H9 (cell line): ENCODE results near the gene KCTD1. TPM values are rescaled to one million over a fixed set of nuclear protein-coding genes. Genes with fewer than 3 reads are reported as not detected.

Source experiments
- DNase-seq: peaks from one replicate; pipeline ENCODE4 v3.0.0-alpha.2; 2017
- H2AFZ ChIP-seq: one replicate; pipeline ENCODE4 v1.6.1; 2013; ENCODE audit warnings: mild to moderate bottlenecking, low read length, control low read depth, moderate library complexity
- H2AK5ac ChIP-seq: 2 replicates; pipeline ENCODE4 v1.6.1; 2013; ENCODE audit warnings: low read length, control low read depth, mixed read lengths; ENCODE audit not compliant: insufficient read length
- H2BK120ac ChIP-seq: one replicate; pipeline ENCODE4 v1.6.1; 2013; ENCODE audit warnings: low read depth, mild to moderate bottlenecking, low read length, control low read depth, inconsistent platforms; ENCODE audit not compliant: poor library complexity, severe bottlenecking
- H2BK12ac ChIP-seq: 2 replicates; pipeline ENCODE4 v1.6.1; 2013; ENCODE audit warnings: low read length, control low read depth, mixed read lengths, low read depth; ENCODE audit not compliant: insufficient read length
- H2BK15ac ChIP-seq: 2 replicates; pipeline ENCODE4 v1.6.1; 2013; ENCODE audit warnings: low read depth, low read length, control low read depth
- H2BK20ac ChIP-seq: one replicate; pipeline ENCODE4 v1.6.1; 2013; ENCODE audit warnings: low read depth, mild to moderate bottlenecking, low read length, control low read depth, inconsistent platforms; ENCODE audit not compliant: poor library complexity, severe bottlenecking
- H2BK5ac ChIP-seq: 2 replicates; pipeline ENCODE4 v1.6.1; 2013; ENCODE audit warnings: low read length, control low read depth, mixed read lengths; ENCODE audit not compliant: insufficient read length
- H3K14ac ChIP-seq: 2 replicates; pipeline ENCODE4 v1.6.1; 2013; ENCODE audit warnings: low read length, control low read depth; ENCODE audit not compliant: insufficient read depth
- H3K18ac ChIP-seq: 2 replicates; pipeline ENCODE4 v1.6.1; 2013; ENCODE audit warnings: low read depth, mild to moderate bottlenecking, mixed read lengths, low read length, control low read depth; ENCODE audit not compliant: insufficient read length
- H3K23ac ChIP-seq: 2 replicates; pipeline ENCODE4 v1.6.1; 2013; ENCODE audit warnings: low read length, control low read depth, mixed read lengths, low read depth; ENCODE audit not compliant: insufficient read length
- H3K23me2 ChIP-seq: 2 replicates; pipeline ENCODE4 v1.6.1; 2013; ENCODE audit warnings: low read depth, mild to moderate bottlenecking, mixed read lengths, low read length, control low read depth; ENCODE audit not compliant: insufficient read length, poor library complexity, severe bottlenecking
- H3K27ac ChIP-seq: 2 replicates; pipeline ENCODE4 v1.5.1; 2013; ENCODE audit warnings: low read length, control low read depth, mixed read lengths, low read depth; ENCODE audit not compliant: insufficient read length
- H3K27me3 ChIP-seq: 2 replicates; pipeline ENCODE4 v1.6.1; 2013; ENCODE audit warnings: low read length, control low read depth, inconsistent platforms; ENCODE audit not compliant: insufficient read depth
- H3K4ac ChIP-seq: 2 replicates; pipeline ENCODE4 v1.6.1; 2013; ENCODE audit warnings: low read depth, mild to moderate bottlenecking, control low read depth, inconsistent platforms, low read length, moderate library complexity
- H3K4me1 ChIP-seq: 2 replicates; pipeline ENCODE4 v1.6.1; 2013; ENCODE audit warnings: low read length, control low read depth, inconsistent platforms; ENCODE audit not compliant: insufficient read depth
- H3K4me2 ChIP-seq: 2 replicates; pipeline ENCODE4 v1.6.1; 2013; ENCODE audit warnings: low read length, control low read depth, mixed read lengths; ENCODE audit not compliant: insufficient read length, insufficient read depth
- H3K56ac ChIP-seq: 2 replicates; pipeline ENCODE4 v1.6.1; 2013; ENCODE audit warnings: low read depth, mild to moderate bottlenecking, mixed read lengths, low read length, control low read depth; ENCODE audit not compliant: insufficient read length
- H3K79me1 ChIP-seq: 2 replicates; pipeline ENCODE4 v1.6.1; 2013; ENCODE audit warnings: low read depth, mild to moderate bottlenecking, moderate library complexity, low read length, control low read depth, inconsistent platforms; ENCODE audit not compliant: insufficient read depth, poor library complexity, severe bottlenecking
- H3K79me2 ChIP-seq: 2 replicates; pipeline ENCODE4 v1.6.1; 2013; ENCODE audit warnings: low read length, control low read depth, inconsistent platforms; ENCODE audit not compliant: insufficient read depth
- H3K9ac ChIP-seq: 2 replicates; pipeline ENCODE4 v1.6.1; 2013; ENCODE audit warnings: low read length, control low read depth, mixed read lengths; ENCODE audit not compliant: insufficient read length; ENCODE audit errors: extremely low read depth
- H3K9me3 ChIP-seq: one replicate; pipeline ENCODE4 v1.6.1; 2013; ENCODE audit warnings: low read depth, low read length, inconsistent platforms; ENCODE audit not compliant: control insufficient read depth
- H3T11ph ChIP-seq: one replicate; pipeline ENCODE4 v1.6.1; 2013; ENCODE audit warnings: mild to moderate bottlenecking, low read length, control low read depth, inconsistent platforms
- H4K20me1 ChIP-seq: one replicate; pipeline ENCODE4 v1.6.1; 2013; ENCODE audit not compliant: control insufficient read depth, insufficient read length, insufficient read depth
- H4K5ac ChIP-seq: 2 replicates; pipeline ENCODE4 v1.6.1; 2013; ENCODE audit warnings: low read depth, mild to moderate bottlenecking, mixed read lengths, low read length, control low read depth; ENCODE audit not compliant: insufficient read length
- H4K8ac ChIP-seq: replicated peaks from 2 replicates; pipeline ENCODE4 v1.6.1; 2013; ENCODE audit warnings: low read length, control low read depth, mixed read lengths, low read depth; ENCODE audit not compliant: insufficient read length
- H4K91ac ChIP-seq: 2 replicates; pipeline ENCODE4 v1.6.1; 2013; ENCODE audit warnings: low read depth, mild to moderate bottlenecking, moderate library complexity, mixed read lengths, low read length, control low read depth; ENCODE audit not compliant: insufficient read length
- H3K27ac Mint-ChIP-seq, 3 experiments: 2 replicates in 2 of 3; 3 replicates in 1 of 3; pipeline ENCODE4 v1.8.0; 2020 to 2021; ENCODE audit warnings: mixed read lengths in 3 of 3, mild to moderate bottlenecking in 1 of 3, moderate library complexity in 1 of 3
- H3K27me3 Mint-ChIP-seq: 2 replicates; pipeline ENCODE4 v1.8.0; 2021; ENCODE audit warnings: low read depth, mild to moderate bottlenecking, moderate library complexity, mixed read lengths
- H3K36me3 Mint-ChIP-seq, 3 experiments: 2 replicates in 2 of 3; 3 replicates in 1 of 3; pipeline ENCODE4 v1.8.0; 2020 to 2021; ENCODE audit warnings: low read depth in 3 of 3, mixed read lengths in 3 of 3; ENCODE audit not compliant: insufficient read depth in 1 of 3
- H3K4me1 Mint-ChIP-seq, 2 experiments: 2 replicates each; pipeline ENCODE4 v1.8.0; 2020; ENCODE audit warnings: mixed read lengths in 2 of 2
- H3K4me3 Mint-ChIP-seq, 2 experiments: 2 replicates in 1 of 2; 3 replicates in 1 of 2; pipeline ENCODE4 v1.8.0; 2020 to 2021; ENCODE audit warnings: mild to moderate bottlenecking in 2 of 2, mixed read lengths in 2 of 2, moderate library complexity in 1 of 2
- H3K9me3 Mint-ChIP-seq, 2 experiments: 2 replicates in 1 of 2; 3 replicates in 1 of 2; pipeline ENCODE4 v1.8.0; 2020; ENCODE audit warnings: mild to moderate bottlenecking in 2 of 2, mixed read lengths in 2 of 2, moderate library complexity in 1 of 2
- CTCF ChIP-seq: fragments of 200-600 bp; sonication (generic); conservative IDR thresholded peaks from 3 replicates; pipeline ENCODE4 v1.8.0; 2021; ENCODE audit warnings: antibody characterized with exemption, mild to moderate bottlenecking
- WGBS: extraction: QIAGEN DNeasy Blood & Tissue Kit; methylation state at CpG from one replicate; pipeline ENCODE4 v1.1.7; 2013; ENCODE audit warnings: missing lambda C conversion rate, low lambda C conversion rate, mixed read lengths; ENCODE audit not compliant: insufficient read length; ENCODE audit errors: extremely low coverage; 5-methylcytosine and 5-hydroxymethylcytosine counted together
- total RNA-seq: library from RNA; stranded (reverse); gene quantifications from 2 replicates; pipeline ENCODE4 v1.2.1, GENCODE V29; 2021

The KCTD1 gene
- total RNA-seq, 1 experiment from 2014 or later = 10.8 TPM

GRCh38 chr18:26502823-26503222, 45.5 kb downstream of the KCTD1 start:
- H3K56ac ChIP-seq = no peak overlapping the region
- H3K79me2 ChIP-seq = no peaks in the 10 kb centered on the region
- Mint-ChIP-seq H3K4me3 (no peak overlapping the region), H3K9me3 (no peaks in the 10 kb centered on the region), H3K27ac (no peak overlapping the region), H3K27me3 (no peaks in the 10 kb centered on the region), H3K36me3 (no peaks in the 10 kb centered on the region; a peak in 1 of 7 replicates), H3K4me1 (peaks cover 0 to 2% of the 10 kb centered on the region in 2 experiments; a peak in 1 of 4 replicates)
- no peak overlapping the region for H4K91ac ChIP-seq
- H3K27me3 ChIP-seq = no peaks in the 10 kb centered on the region
- no peak overlapping the region for H2BK15ac ChIP-seq
- no peaks in the 10 kb centered on the region for H3K4me1 ChIP-seq
- H4K5ac ChIP-seq = no peak overlapping the region
- no peak overlapping the region for H3K9ac ChIP-seq
- H3K23ac ChIP-seq = no peak overlapping the region
- H2BK20ac ChIP-seq = no peak overlapping the region
- H4K8ac ChIP-seq = no peak overlapping the region
- no peaks in the 10 kb centered on the region for H3K23me2 ChIP-seq
- H3K4ac ChIP-seq = no peak overlapping the region
- no peak overlapping the region for H3K18ac ChIP-seq
- H3K14ac ChIP-seq = no peak overlapping the region
- no peaks in the 10 kb centered on the region for H4K20me1 ChIP-seq
- H2BK12ac ChIP-seq = no peak overlapping the region
- H3K4me2 ChIP-seq = no peak overlapping the region
- no peak overlapping the region for H2AFZ ChIP-seq
- H3T11ph ChIP-seq = no peak overlapping the region
- no peak overlapping the region for H2BK120ac ChIP-seq
- no peaks in the 10 kb centered on the region for H3K79me1 ChIP-seq
- no CpG with 5 or more reads among the region's 4 CpGs for WGBS
- no peak overlapping the region for H3K27ac ChIP-seq
- H2AK5ac ChIP-seq = no peak overlapping the region
- DNase-seq = no peak
- H3K9me3 ChIP-seq = no peaks in the 10 kb centered on the region
- no peak for TF ChIP-seq CTCF
- no peak overlapping the region for H2BK5ac ChIP-seq
